GM12873 (cell line): ENCODE measurements around the gene PARS2.

Experiments used
- CTCF ChIP-seq: IDR thresholded peaks from 2 replicates; pipeline ENCODE4 v1.5.1; 2012; ENCODE audit warnings: low read depth, mild to moderate bottlenecking, moderate library complexity, low read length, control low read depth; ENCODE audit not compliant: insufficient read depth; ENCODE audit errors: missing control alignments

The PARS2 gene

GRCh38 chr1:54715493-54716298, 48.6 kb downstream of the PARS2 start, which contains the start of gene TTC4:
Gene TTC4 (plus strand): TSS chr1:54715861. CDS start chr1:54715909, 48 bp downstream.
- TF ChIP-seq CTCF, result no peak

DNA sequence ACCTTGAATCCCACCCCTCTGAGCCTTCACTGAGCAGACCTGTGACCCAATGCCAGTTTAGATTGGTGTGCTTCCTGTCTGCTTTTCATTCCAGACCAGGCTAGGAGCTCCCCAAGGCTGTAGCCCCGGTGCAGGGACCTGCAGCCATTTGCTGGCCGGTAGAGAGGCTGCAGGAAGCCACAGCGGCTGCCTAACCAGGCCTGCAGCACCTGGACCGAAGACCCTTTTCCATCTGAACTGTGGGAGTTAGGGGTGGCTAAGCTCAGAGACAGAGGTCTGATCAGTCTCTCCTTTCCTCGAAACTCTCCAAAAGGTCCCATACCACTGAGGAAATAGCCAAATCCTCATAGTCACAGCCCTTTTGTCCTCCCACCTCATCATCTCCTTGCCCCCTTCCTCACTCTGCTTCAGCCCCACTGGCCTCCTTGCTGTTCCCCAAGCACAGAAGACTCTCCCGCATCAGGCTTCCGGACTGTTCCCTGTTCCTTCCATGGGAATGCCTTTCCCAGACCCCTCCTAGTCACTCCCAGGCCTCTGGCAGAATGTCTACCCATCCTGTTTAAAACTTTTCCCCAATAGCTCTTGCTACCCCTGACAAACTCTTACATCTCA, 49.3 kb downstream of the PARS2 start:
- TF ChIP-seq CTCF, result no peak

- no peak for TF ChIP-seq CTCF
These were observed 52.8 kb downstream of the PARS2 start for GRCh38 chr1:54711536-54711935.

DNA sequence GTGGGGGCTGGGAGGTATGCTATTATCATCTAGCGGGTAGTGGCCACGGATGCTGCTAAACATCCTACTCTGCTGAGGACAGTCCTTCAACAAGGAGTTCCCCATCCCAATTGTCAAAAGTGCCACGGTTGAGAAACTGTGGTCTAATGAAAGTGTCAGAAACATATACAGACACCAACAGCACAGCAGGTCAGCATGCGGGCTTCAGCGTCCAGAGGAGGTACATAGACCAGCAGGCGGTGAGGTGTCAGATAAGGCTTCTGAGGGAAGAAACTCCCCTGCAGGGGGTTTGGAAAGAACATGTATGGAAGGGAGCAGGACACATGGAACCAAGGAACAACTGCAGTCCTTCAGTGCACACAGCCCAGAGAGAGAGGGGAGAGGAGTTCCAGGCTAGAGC, 53.5 kb downstream of the PARS2 start:
- TF ChIP-seq CTCF, result no peak

DNA sequence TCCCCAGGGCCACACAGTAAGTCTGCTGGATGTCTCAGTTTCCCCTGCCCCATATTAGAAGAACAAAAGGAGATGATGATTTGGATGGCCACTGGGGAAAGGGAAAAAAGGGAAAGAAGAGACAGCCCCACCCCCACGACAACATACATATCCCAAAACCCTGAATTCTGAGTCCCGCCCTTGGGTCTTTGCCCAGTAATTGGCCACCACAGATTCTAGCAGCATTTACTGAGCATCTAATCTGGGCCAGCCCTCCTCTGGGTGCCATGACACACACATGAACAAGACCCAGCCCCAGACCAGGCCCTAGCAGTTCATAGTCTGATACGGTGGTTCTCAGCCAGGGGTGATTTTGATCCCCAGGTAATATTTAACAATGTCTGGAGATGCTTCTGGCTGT, 53.9 kb downstream of the PARS2 start:
- no peak for TF ChIP-seq CTCF

DNA sequence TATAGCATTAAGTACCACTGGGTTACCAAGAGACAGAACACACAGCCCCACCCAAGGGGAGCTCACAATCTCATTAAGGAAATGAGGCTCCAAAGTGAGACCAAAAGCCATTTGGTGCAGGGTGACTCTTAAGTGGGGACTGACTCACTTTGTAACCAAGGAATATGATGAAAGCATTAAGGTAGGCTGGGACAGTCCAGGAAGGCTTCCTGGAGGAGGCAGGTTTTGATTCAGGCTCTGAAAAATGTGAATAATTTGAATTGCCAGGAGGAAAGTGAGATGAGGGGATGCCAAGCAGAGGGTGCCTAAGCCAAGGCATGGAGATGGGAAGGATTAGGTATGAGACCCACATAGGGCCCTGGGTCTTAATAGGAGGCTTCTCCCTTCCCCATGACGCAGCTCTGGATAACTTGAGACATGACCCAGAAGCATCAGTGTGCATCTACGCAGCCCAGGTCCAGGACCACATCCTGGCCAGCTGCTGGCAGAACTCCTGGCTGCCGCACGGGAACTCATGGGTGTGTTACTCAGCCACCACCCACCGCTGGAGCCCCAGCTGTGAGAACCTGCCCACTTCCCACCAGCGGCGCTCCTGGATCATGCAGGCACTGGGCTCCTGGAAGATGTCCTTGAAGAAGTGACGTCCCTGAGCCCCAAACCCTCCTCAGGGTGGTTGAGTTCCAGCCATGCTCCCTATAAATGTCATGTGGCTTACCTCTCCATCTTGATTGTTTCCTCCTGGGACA, 54.6 kb downstream of the PARS2 start:
- no peak for TF ChIP-seq CTCF

GRCh38 chr1:54708385-54708784, 55.9 kb downstream of the PARS2 start:
- no peak for TF ChIP-seq CTCF
